Neural progenitor cell (in vitro differentiated cells): ENCODE results near the gene DLGAP4. TPM values are rescaled to one million over a fixed set of nuclear protein-coding genes. Genes with fewer than 3 reads are reported as not detected.

Source experiments
- DNase-seq: peaks from one replicate; pipeline ENCODE4 v3.0.0-alpha.2; 2016; ENCODE audit warnings: low spot score
- H2AFZ ChIP-seq: fragments of 200-600 bp; sonication (generic); replicated peaks from 2 replicates; pipeline ENCODE4 v1.6.1; 2016; ENCODE audit warnings: antibody characterized with exemption
- H3F3A ChIP-seq: fragments of 200-600 bp; sonication (generic); 2 replicates; pipeline ENCODE4 v1.6.1; 2016; ENCODE audit warnings: antibody characterized with exemption, low read depth
- H3K27ac ChIP-seq: fragments of 200-600 bp; sonication (generic); 2 replicates; pipeline ENCODE4 v1.5.1; 2016; ENCODE audit warnings: mild to moderate bottlenecking
- H3K27me3 ChIP-seq: fragments of 200-600 bp; sonication (generic); 2 replicates; pipeline ENCODE4 v1.6.1; 2016; ENCODE audit warnings: mild to moderate bottlenecking, moderate library complexity
- H3K36me3 ChIP-seq: fragments of 200-600 bp; sonication (generic); 2 replicates; pipeline ENCODE4 v1.5.1; 2016
- H3K4me1 ChIP-seq: fragments of 200-600 bp; sonication (generic); 2 replicates; pipeline ENCODE4 v1.6.1; 2016; ENCODE audit warnings: mixed run types
- H3K4me2 ChIP-seq: fragments of 200-600 bp; sonication (generic); 2 replicates; pipeline ENCODE4 v1.6.1; 2016
- H3K4me3 ChIP-seq: fragments of 200-600 bp; sonication (generic); 2 replicates; pipeline ENCODE4 v1.5.1; 2016
- H3K79me2 ChIP-seq: fragments of 200-600 bp; sonication (generic); 2 replicates; pipeline ENCODE4 v1.6.1; 2016; ENCODE audit warnings: low read depth
- H3K9ac ChIP-seq: fragments of 200-600 bp; sonication (generic); 2 replicates; pipeline ENCODE4 v1.6.1; 2016
- H3K9me3 ChIP-seq: fragments of 200-600 bp; sonication (generic); 2 replicates; pipeline ENCODE4 v1.5.1; 2016; ENCODE audit warnings: low read depth
- H4K20me1 ChIP-seq: fragments of 200-600 bp; sonication (generic); 2 replicates; pipeline ENCODE4 v1.6.1; 2016; ENCODE audit warnings: low read depth
- H3K27ac Mint-ChIP-seq: 3 replicates; pipeline ENCODE4 v1.8.0; 2021; ENCODE audit warnings: mixed read lengths
- H3K27me3 Mint-ChIP-seq: 2 replicates; pipeline ENCODE4 v1.8.0; 2022; ENCODE audit warnings: low read depth, mild to moderate bottlenecking, inconsistent platforms, moderate library complexity, mixed read lengths; ENCODE audit not compliant: insufficient read depth
- H3K36me3 Mint-ChIP-seq: 3 replicates; pipeline ENCODE4 v1.8.0; 2021; ENCODE audit warnings: mixed read lengths
- H3K4me1 Mint-ChIP-seq: 3 replicates; pipeline ENCODE4 v1.8.0; 2021; ENCODE audit warnings: mixed read lengths
- H3K4me3 Mint-ChIP-seq: 3 replicates; pipeline ENCODE4 v1.8.0; 2021; ENCODE audit warnings: mild to moderate bottlenecking, moderate library complexity, mixed read lengths
- H3K9me3 Mint-ChIP-seq: 3 replicates; pipeline ENCODE4 v1.8.0; 2020; ENCODE audit warnings: mixed read lengths
- CTCF ChIP-seq: fragments of 200-600 bp; sonication (generic); IDR thresholded peaks from 2 replicates; pipeline ENCODE4 v1.5.1; 2017; ENCODE audit warnings: antibody characterized with exemption, mild to moderate bottlenecking
- EZH2 ChIP-seq: fragments of 200-600 bp; sonication (generic); IDR thresholded peaks from 2 replicates; pipeline ENCODE4 v1.6.1; 2017; ENCODE audit warnings: antibody characterized with exemption, mild to moderate bottlenecking, moderate library complexity
- EZH2phosphoT487 ChIP-seq: fragments of 200-600 bp; sonication (generic); IDR thresholded peaks from 2 replicates; pipeline ENCODE4 v1.6.1; 2017; ENCODE audit warnings: antibody characterized with exemption
- total RNA-seq: library from RNA; depleted of rRNA; stranded (reverse); fragments of >200 nt; gene quantifications from 2 replicates; pipeline ENCODE4 v1.2.3, GENCODE V29; 2015; ENCODE audit warnings: low replicate concordance

Gene DLGAP4
- total RNA-seq, 1 donor from 2014 or later, result 21.7 TPM

- Histone ChIP-seq H3K4me2 (no peak overlapping the region), H4K20me1 (no peaks in the 10 kb centered on the region), H3F3A (no peaks in the 10 kb centered on the region), H3K27me3 (no peaks in the 10 kb centered on the region), H3K4me1 (peaks cover 7% of the 10 kb centered on the region), H3K79me2 (no peaks in the 10 kb centered on the region), H3K9ac (no peak overlapping the region), H3K4me3 (no peak overlapping the region), H2AFZ (no peak overlapping the region), H3K9me3 (no peaks in the 10 kb centered on the region), H3K36me3 (no peaks in the 10 kb centered on the region), H3K27ac (no peak overlapping the region)
- no peak overlapping the region for H3K27ac Mint-ChIP-seq
- H3K36me3 Mint-ChIP-seq, result no peaks in the 10 kb centered on the region
- no peaks in the 10 kb centered on the region for H3K9me3 Mint-ChIP-seq
- peaks cover 3% of the 10 kb centered on the region for H3K27me3 Mint-ChIP-seq
- DNase-seq, result no peak
- H3K4me3 Mint-ChIP-seq, result no peak overlapping the region
- H3K4me1 Mint-ChIP-seq, result peaks cover 29% of the 10 kb centered on the region
- TF ChIP-seq CTCF (no peak), EZH2 (no peak), EZH2phosphoT487 (no peak)
These were observed 31.1 kb upstream of the DLGAP4 start for GRCh38 chr20:36275011-36275410.

GRCh38 chr20:36275441-36276189 is 30.5 kb upstream of the DLGAP4 start:
- Histone ChIP-seq H2AFZ (no peak overlapping the region), H3K4me2 (no peak overlapping the region), H3K36me3 (no peaks in the 10 kb centered on the region), H3K4me1 (peaks cover 7% of the 10 kb centered on the region), H4K20me1 (no peaks in the 10 kb centered on the region), H3K27ac (no peak overlapping the region), H3K9me3 (no peaks in the 10 kb centered on the region), H3K9ac (no peak overlapping the region), H3K79me2 (no peaks in the 10 kb centered on the region), H3K27me3 (no peaks in the 10 kb centered on the region), H3F3A (no peaks in the 10 kb centered on the region), H3K4me3 (no peak overlapping the region)
- Mint-ChIP-seq H3K36me3 (no peaks in the 10 kb centered on the region), H3K4me3 (no peak overlapping the region), H3K4me1 (peaks cover 27% of the 10 kb centered on the region), H3K27ac (no peak overlapping the region), H3K9me3 (no peaks in the 10 kb centered on the region), H3K27me3 (peaks cover 5% of the 10 kb centered on the region)
- TF ChIP-seq CTCF (peak; percentile 3), EZH2 (no peak), EZH2phosphoT487 (no peak)
- no peak for DNase-seq

GRCh38 chr20:36277546-36277945 is 28.6 kb upstream of the DLGAP4 start:
- Mint-ChIP-seq H3K4me1 (peaks cover 24% of the 10 kb centered on the region), H3K9me3 (no peaks in the 10 kb centered on the region), H3K27me3 (peaks cover 10% of the 10 kb centered on the region), H3K36me3 (no peaks in the 10 kb centered on the region), H3K4me3 (no peak overlapping the region), H3K27ac (no peak overlapping the region)
- Histone ChIP-seq H2AFZ (no peak overlapping the region), H4K20me1 (no peaks in the 10 kb centered on the region), H3K79me2 (no peaks in the 10 kb centered on the region), H3F3A (no peaks in the 10 kb centered on the region), H3K9ac (no peak overlapping the region), H3K9me3 (no peaks in the 10 kb centered on the region), H3K27me3 (no peaks in the 10 kb centered on the region), H3K4me2 (no peak overlapping the region), H3K4me1 (peaks cover 7% of the 10 kb centered on the region), H3K36me3 (no peaks in the 10 kb centered on the region), H3K4me3 (no peak overlapping the region), H3K27ac (no peak overlapping the region)
- no peak for DNase-seq
- TF ChIP-seq EZH2 (no peak), EZH2phosphoT487 (no peak), CTCF (no peak)
